ENCODE measurements around the gene GLOD4.
A peak's percentile ranks its signal among the peaks of the same experiment; 100 is the strongest.

GLOD4 gene

DNA sequence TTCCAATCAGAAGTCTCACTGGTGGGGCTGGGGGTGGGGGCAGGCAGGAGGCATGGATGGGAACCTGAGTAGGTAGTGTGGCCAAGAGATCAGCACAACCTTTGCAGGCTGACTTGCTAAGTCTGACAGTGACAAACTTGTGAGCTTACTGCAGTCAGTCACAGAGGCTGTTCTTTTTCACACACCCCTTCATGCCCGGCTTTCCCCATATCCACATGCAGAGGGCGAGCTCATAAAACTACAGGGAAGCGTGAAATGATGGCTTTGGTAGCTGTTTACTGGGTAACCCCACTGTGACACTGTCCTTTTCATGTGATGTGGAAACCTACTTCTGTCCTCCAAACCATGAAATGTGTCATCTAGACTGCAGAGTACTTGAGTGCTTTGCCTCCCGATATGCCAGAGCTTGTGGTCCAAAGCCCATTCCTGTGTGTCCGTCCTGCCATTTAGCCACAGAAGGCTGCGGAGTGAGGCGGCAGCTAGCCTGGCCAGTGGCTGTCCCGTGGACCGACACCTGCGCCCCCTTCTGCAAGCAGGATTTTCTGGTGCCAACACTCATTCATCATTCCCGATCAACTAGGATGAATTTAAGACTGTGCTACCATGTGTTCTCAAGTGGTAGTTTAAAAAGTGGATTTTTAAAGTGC is 39.8 kb downstream of the GLOD4 start:
- no peak for DNase-seq (ENCODE audit: low read depth)

DNA sequence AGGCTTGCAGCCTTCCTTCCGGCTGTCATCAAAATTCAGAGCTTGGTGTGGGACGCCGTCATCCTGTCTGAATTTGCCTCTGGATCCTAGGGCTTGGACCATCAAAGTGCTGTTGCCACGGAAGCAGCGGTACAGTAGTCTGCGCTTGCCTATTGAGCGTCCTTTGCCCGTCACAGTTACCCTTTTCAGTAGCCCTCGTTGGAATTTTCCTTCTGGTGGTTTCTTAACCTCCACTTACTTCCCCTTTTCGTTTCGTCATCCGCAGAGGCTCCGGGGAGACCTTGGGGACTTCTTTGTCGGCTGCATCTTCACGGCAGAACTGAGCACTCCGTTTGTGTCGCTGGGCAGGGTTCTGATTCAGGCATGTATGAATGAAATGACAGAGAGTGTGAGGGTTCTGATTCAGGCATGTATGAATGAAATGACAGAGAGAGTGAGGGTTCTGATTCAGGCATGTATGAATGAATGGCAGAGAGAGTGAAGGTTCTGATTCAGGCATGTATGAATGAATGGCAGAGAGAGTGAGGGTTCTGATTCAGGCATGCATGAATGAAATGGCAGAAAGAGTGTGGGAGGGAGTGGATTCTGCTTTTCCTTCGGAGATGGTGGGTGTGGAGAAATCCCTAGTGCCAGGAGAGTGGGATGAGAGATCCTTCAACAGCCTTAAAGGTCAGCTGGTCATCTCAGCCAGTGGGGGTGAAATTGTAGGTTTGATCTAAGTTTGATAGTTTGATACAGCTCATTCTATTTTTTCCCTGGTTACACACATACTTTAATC is 41.7 kb downstream of the GLOD4 start:
- no peak for DNase-seq (ENCODE audit: low read depth)

DNA sequence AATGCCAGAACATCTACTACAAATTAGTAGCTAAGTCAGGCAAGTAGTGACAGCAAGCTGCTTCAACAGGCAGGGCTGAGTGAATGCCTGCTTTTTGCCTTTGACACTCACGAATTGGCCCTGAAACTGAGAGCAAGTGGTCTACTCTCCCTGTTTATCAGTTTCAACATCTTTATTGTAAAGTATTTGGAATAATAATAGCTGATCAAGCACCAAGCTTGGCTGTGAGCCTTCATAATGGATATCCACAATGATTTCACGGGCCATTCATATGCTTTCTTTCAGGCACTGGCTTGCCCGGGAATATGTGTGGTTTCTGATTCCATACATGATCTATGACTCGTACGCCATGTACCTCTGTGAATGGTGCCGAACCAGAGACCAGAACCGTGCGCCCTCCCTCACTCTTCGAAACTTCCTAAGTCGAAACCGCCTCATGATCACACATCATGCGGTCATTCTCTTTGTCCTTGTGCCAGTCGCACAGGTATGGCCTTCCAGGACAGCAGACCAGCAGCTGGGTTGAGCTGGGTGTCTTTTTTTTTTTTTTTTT is 44.4 kb downstream of the GLOD4 start:
- no peak for DNase-seq (ENCODE audit: low read depth)

DNA sequence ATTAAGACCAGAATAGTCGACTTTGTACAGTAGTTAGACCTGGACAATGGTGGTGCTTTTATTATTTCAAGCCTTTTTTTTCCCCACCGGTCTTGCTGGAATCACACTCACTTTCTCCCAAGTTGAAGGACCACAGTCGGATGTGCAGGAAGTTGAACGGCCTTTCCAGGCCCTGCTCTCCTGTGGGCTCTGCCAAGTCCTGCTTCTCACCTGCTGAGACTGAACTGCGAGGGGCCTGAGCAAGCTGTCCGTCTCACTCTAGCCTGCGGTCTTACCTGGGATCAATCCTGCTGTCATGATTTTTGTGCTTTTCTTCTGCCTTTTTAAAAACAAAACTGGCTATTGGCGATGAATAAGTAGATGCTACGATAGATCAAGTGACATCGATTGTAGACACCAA is 48.3 kb downstream of the GLOD4 start:
- DNase-seq (ENCODE audit: low read depth): no peak

DNA sequence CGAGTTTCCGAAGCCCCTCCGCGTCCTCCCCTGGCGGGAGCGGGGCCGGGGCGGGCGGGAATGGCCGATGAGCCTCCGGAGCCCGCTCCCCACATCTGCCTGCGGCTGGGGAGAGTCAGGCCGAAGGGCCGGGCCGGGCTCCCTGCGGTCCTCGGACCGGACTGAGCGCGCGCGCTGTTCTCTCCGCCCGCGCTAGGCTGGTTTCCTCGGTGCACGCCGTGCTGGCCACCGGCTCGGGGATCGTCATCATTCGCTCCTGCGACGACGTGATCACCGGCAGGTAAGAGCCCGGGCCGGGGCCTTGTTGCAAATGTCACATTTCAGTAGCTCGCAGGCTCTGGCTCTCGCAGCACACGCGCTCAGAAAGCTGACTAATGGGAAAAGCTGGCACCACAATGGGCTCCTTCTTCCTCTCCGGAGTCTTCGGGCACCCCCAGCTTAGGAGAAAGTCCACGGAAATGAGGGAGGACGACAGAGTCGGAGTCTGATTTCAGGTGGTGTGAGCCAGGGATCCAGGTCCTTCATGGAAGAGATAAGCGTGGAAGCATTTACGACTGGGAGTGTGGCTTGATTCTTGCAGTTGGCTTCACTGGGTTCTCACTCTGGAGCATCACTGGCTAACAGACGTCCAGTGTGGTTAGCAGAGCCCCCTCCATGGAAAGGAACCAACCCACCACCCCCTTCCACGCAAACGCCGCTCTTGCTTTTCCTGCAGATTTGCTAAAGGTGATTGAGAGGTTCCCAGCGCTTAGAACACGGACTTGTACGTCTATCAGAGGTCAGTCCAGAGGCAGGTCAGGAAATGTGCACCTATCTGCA is 49.0 kb downstream of the GLOD4 start:
- DNase-seq (ENCODE audit: low read depth): no peak

DNA sequence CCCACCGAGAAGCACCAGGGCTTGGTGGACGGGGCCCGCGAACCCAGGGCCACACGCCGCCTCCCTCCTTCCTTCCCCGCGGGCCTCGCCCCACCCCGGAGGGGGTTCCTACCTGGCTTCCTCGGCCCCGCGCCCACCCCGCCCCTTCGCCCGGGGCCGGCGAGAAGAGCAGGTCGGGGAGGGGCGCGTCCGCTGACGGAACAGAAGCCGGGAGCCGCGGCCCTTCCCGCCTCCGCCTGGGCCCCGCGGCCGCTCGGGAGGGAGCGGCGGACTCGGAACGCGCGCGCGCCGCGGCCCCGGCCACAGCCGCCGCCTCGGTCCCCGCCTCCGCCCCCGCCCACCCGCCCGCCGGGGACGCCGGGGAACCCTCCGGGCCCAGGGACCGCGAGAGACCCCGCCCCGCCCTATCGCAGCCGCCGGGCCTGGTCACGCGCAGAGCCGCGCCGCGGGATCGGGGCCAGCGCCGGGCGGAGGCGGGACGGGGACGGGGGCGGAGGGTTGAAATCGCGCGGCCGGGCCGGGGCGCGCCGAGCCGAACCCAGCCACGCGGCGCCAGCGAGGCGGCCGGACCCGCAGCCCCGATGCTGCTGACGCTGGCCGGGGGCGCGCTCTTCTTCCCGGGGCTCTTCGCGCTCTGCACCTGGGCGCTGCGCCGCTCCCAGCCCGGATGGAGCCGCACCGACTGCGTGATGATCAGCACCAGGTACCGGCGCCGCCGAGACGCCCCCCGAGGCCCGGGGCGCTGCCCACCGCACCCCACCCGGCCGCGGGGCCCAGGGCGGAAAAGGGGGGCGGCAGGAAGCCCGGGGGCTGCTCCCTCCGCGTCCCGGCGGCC is 49.8 kb downstream of the GLOD4 start, which contains the start of gene TLCD3A:
Gene TLCD3A, plus strand, starts transcription at position 530 of the 835 bp plus-strand sequence. Its CDS starts 52 bp downstream, at position 582.
- DNase-seq (ENCODE audit: low read depth): peak; percentile 40

DNA sequence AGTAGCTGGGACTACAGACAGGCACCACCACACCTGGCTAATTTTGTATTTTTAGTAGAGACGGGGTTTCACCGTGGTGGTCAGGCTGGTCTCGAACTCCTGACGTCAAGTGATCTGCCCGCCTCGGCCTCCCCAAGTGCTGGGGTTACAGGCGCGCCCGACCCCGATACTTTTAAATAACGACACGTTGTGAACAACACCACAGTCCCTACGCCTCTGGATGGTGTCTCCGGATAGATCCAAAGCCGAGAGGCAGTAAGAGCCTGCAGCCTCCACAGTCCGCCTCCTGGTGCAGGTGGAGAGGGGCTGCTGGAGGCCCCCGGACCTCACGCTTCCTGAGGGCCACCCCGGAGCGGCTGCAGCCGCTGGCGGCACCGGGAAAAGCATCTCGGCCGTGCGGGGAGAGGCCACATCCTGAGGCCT is 50.4 kb downstream of the GLOD4 start:
- no peak for DNase-seq (ENCODE audit: low read depth)

DNA sequence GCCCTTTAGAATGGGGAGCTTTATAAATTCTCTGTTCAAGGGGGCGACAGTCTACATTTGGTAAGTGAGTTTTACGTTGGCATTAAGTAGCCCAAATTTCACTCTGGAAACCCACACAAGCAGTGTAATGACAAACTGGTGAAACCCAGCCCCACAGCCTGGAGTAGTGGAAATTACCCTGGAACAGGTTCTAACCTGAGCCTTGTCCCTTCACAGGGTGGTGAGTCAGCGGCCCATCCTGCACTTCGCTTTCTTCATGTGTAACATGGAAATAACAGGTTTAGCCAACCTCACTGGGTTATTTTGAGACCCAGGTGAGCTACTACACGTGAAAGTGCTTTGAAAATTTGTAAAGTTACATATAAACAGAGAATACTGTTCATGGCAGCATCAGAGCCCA is 53.2 kb downstream of the GLOD4 start:
- no peak for DNase-seq (ENCODE audit: low read depth)

DNA sequence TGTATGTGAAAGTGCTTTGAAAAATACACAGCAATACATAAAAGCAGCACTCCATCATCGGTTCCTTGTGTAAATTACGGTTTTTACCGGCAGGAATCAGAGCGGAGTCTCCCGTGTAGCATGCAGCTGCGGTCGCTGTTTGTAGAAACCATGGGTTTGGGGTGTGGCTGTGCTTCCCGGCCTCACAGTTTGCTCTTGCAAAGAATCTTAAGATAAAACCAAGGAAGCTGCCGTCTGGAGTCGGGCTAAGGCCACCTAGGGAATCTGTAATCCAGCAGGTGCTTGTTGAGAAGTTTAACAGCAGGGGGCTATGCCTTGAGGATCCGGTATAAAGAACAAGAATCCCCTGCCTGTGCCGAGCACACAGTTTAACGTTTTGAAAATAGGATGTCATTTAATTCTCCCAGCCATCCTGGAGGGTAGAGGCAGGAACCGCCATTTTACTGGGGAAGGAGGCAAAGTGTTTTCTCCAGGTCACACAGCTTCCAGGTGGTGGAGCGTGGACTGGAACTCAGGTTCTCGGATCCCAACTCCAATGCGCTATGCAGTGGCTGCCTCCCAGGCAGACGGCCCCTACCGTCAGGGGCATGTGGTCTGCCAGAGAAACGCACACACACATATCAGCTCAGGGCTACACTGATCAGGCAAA is 55.7 kb downstream of the GLOD4 start:
- no peak for DNase-seq (ENCODE audit: low read depth)

DNA sequence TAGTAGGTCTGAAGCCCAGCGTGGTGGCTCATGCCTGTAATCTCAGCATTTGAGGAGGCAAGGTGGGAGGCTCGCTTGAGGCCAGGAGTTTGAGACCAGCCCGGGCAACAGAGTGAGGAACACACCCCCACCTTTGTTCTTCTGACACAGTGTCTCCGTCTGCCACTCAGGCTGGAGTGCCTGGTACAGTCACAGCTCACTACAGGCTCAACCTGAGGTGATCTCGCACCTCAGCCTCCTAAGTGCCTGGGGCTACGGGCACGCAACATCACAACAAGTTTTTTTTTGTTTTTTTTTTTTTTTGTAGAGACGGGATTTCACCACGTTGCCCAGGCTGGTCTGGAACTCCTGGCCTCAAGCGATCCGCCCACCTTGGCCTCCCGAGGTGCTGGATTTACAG is 56.3 kb downstream of the GLOD4 start:
- no peak for DNase-seq (ENCODE audit: low read depth)

DNA sequence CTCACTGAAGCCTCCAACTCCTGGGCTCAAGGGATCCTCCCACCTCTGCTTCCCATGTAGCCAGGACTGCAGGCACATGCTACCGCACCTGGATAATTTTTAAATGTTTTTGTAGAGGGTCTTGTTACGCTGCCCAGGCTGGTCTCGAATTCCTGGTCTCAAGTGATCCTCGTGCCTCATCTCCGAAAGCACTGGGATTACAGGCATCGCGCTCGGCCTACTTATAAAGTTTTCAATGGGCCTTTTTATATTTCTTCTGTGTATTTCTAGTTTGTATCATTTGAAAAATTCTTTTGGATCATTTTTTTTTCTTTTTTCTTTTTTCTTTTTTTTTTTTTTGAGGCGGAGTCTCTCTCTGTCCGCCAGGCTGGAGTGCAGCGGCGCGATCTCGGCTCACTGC is 57.0 kb downstream of the GLOD4 start:
- DNase-seq (ENCODE audit: low read depth): no peak

DNA sequence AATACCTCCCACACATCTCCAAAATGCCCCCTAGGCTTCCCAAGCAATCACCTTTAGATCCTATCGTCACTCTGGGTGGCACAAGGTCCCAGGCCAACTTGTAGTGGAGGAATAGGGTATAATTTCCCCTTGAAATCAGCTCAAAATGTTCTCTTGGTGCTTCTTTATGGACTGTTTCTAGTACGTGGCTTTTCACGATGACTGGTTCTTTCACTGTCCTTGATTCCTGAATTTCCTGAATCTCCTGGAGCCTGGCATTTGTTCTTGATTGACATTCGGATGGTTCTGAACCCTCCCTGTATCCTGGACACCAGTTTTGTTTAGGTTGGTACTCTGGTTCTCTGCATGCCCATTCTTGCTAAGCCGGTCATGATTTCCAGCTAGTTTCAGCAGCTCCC is 60.5 kb downstream of the GLOD4 start:
- no peak for DNase-seq (ENCODE audit: low read depth)

DNA sequence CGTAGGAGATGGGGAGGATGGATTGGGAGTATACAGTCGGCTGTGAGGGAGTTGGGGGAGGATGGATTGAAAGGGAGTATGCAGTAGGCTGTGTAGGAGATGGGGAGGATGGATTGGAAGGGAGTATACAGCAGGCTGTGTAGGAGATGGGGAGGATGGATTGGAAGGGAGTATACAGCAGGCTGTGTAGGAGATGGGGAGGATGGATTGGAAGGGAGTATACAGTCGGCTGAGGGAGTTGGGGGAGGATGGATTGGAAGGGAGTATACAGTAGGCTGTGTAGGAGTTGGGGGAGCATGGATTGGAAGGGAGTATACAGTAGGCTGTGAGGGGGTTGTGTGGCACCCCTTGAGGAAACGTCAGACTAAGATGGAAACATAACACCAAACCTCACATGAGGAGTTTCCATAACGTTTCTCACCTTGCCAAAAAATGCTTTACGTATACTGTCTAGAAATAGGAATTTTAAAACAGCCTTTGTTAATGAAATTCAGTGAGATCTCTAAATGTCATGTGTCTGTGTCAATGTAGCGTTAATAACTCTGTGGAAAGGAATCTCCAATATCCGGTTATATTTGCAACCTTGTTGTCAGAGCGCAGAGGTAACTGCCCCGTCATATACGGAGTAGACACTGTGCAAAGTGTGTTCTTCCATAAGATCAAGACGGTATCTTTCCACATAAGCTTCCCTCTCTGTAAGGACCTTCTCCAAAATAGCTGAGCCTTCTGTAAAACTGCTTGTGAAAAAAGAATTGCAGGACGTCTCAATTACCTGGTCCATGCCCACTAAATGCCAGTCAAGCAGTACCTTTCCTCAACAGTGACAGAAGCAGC is 61.2 kb downstream of the GLOD4 start:
- DNase-seq (ENCODE audit: low read depth): no peak

DNA sequence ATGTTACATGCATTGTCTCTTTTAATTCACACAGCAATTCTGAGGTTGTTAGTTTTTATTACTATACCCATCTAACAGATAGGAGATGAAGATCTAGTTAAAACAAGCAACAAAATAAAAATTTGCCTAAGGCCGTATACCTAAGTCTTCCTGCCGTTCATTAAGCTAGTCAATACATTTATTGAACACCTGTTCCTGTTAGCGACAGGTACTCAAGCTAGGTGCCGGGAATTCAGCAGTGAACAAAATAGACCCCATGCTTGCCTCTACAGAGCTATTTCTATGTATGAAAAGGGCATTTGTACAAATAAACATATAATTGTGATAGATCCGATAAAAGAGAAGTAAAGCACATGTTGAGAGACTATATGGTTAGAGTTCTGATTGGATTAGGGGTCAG is 64.0 kb downstream of the GLOD4 start:
- no peak for DNase-seq (ENCODE audit: low read depth)
